HCT116 (cell line): ENCODE data around the gene DLG2.

Source experiments
- CTCF ChIP-seq, 3 experiments: fragments of 200-600 bp in 1 of 3; sonication (generic) in 1 of 3; IDR thresholded peaks in 2 of 3; conservative IDR thresholded peaks in 1 of 3; 2 replicates each; pipeline ENCODE4 v1.5.1; 2012 to 2017; ENCODE audit warnings: low read depth in 2 of 3, low read length in 2 of 3, antibody characterized with exemption in 1 of 3, borderline replicate concordance in 1 of 3, control low read depth in 1 of 3, mild to moderate bottlenecking in 1 of 3, mixed read lengths in 1 of 3, mixed run types in 1 of 3, moderate library complexity in 1 of 3; ENCODE audit not compliant: insufficient read depth in 1 of 3
- EZH2 ChIP-seq: fragments of 200-600 bp; sonication (generic); IDR thresholded peaks from 2 replicates; pipeline ENCODE4 v1.6.1; 2017; ENCODE audit warnings: antibody characterized with exemption, mixed run types
- JUND ChIP-seq: IDR thresholded peaks from 2 replicates; pipeline ENCODE4 v1.6.1; 2012
- REST ChIP-seq: IDR thresholded peaks from 2 replicates; pipeline ENCODE4 v1.6.1; 2012; ENCODE audit warnings: low read depth
- TCF7L2 ChIP-seq: IDR thresholded peaks from 2 replicates; pipeline ENCODE4 v1.7.0; 2011; ENCODE audit warnings: borderline replicate concordance, inconsistent platforms; ENCODE audit not compliant: insufficient read depth, insufficient read length; ENCODE audit errors: extremely low read depth

GRCh38 chr11:83543706-83544439, 2083.3 kb downstream of the DLG2 start:
- TF ChIP-seq CTCF (IDR thresholded peaks at IDR 0.05 in 2 of 3, conservative IDR thresholded peaks at IDR 0.05 in 1 of 3; ENCODE audit: borderline replicate concordance in 1 of 3, insufficient read depth in 1 of 3, low read depth in 2 of 3, low read length in 2 of 3) (no peak), REST (no peak), TCF7L2 (no peak), EZH2 (no peak), JUND (no peak)
